HEK293 (cell line): ENCODE data around the gene HSD17B3.
"Not testable (repeated sequence)": the region's sequence is repeated elsewhere in the genome, so short reads cannot be mapped to it uniquely, and the experiment has no call there.

Experiments used
- CTCF ChIA-PET: fragments of 350-600 bp; formaldehyde crosslinking; extraction: SDS; loops from one replicate; lab custom pipeline; 2021; ENCODE audit warnings: antibody characterized with exemption; lab: Yijun Ruan, JAX
- POLR2A ChIA-PET: fragments of 300-600 bp; formaldehyde crosslinking; extraction: SDS; loops from one replicate; lab custom pipeline; 2020; ENCODE audit warnings: antibody characterized with exemption, inconsistent platforms; lab: Yijun Ruan, JAX
- H3K27ac ChIP-seq: fragments of 200-500 bp; sonication (Bioruptor generic); 2 replicates; pipeline ENCODE4 v1.5.1; 2014; ENCODE audit warnings: low read depth, low read length, control low read depth, inconsistent platforms; ENCODE audit errors: extremely low read depth
- H3K36me3 ChIP-seq, 2 experiments: fragments of 200-500 bp in 1 of 2; sonication (Bioruptor generic) in 1 of 2; 1 replicate in 1 of 2; 2 replicates in 1 of 2; pipeline ENCODE4 v1.5.1; 2014 to 2017; ENCODE audit warnings: inconsistent platforms in 2 of 2, low read length in 2 of 2; ENCODE audit not compliant: control insufficient read depth in 2 of 2, insufficient read depth in 1 of 2
- H3K4me1 ChIP-seq: fragments of 200-500 bp; sonication (Bioruptor generic); 2 replicates; pipeline ENCODE4 v1.5.1; 2014; ENCODE audit warnings: mild to moderate bottlenecking, low read length, inconsistent platforms; ENCODE audit not compliant: control insufficient read depth, insufficient read depth
- H3K4me3 ChIP-seq: 2 replicates; pipeline ENCODE4 v1.5.1; 2011; ENCODE audit warnings: low read depth, mild to moderate bottlenecking, control low read depth, low read length, moderate library complexity
- H3K9me3 ChIP-seq: fragments of 200-500 bp; sonication (Bioruptor generic); 2 replicates; pipeline ENCODE4 v1.5.1; 2014; ENCODE audit warnings: low read depth, low read length, inconsistent platforms; ENCODE audit not compliant: control insufficient read depth, insufficient read depth
- HOXD13 ChIP-seq: sonication (generic); formaldehyde crosslinking; IDR thresholded peaks from 2 replicates; pipeline ENCODE4 v1.8.0; 2022; ENCODE audit warnings: missing genetic modification reagents, borderline replicate concordance
- PRDM6 ChIP-seq: fragments of 450-650 bp; formaldehyde crosslinking; IDR thresholded peaks from 2 replicates; pipeline ENCODE4 v1.5.1; 2017; ENCODE audit warnings: missing biosample characterization, missing genetic modification characterization
- SP3 ChIP-seq: fragments of 450-650 bp; formaldehyde crosslinking; IDR thresholded peaks from 2 replicates; pipeline ENCODE4 v1.5.1; 2016; ENCODE audit warnings: missing biosample characterization, missing genetic modification characterization
- ZNF184 ChIP-seq: fragments of 450-650 bp; IDR thresholded peaks from 2 replicates; pipeline ENCODE4 v1.5.1; 2018; ENCODE audit warnings: missing biosample characterization, mild to moderate bottlenecking, missing genetic modification characterization
- ZNF324 ChIP-seq: fragments of 450-650 bp; formaldehyde crosslinking; IDR thresholded peaks from 2 replicates; pipeline ENCODE4 v1.5.1; 2016; ENCODE audit warnings: missing biosample characterization, missing genetic modification characterization
- ZNF426 ChIP-seq: fragments of 450-650 bp; formaldehyde crosslinking; IDR thresholded peaks from 2 replicates; pipeline ENCODE4 v1.5.1; 2017; ENCODE audit warnings: missing biosample characterization, missing genetic modification characterization, mild to moderate bottlenecking, inconsistent platforms, moderate library complexity
- ZNF501 ChIP-seq: fragments of 450-650 bp; formaldehyde crosslinking; IDR thresholded peaks from 2 replicates; pipeline ENCODE4 v1.5.1; 2016; ENCODE audit warnings: missing biosample characterization, missing genetic modification characterization
- ZNF518A ChIP-seq: fragments of 450-650 bp; formaldehyde crosslinking; conservative IDR thresholded peaks from 2 replicates; pipeline ENCODE4 v1.5.1; 2016; ENCODE audit warnings: low read depth, missing biosample characterization, missing genetic modification characterization
- ZNF692 ChIP-seq: fragments of 450-650 bp; formaldehyde crosslinking; IDR thresholded peaks from 2 replicates; pipeline ENCODE4 v1.5.1; 2016; ENCODE audit warnings: missing biosample characterization, missing genetic modification characterization
- ZNF701 ChIP-seq: fragments of 450-650 bp; formaldehyde crosslinking; IDR thresholded peaks from 2 replicates; pipeline ENCODE4 v1.5.1; 2016; ENCODE audit warnings: missing biosample characterization, missing genetic modification characterization

HSD17B3 gene

GRCh38 chr9:96309850-96310249, 7.9 kb upstream of the HSD17B3 start:
- Histone ChIP-seq H3K4me3 (no peak overlapping the region), H3K9me3 (no peaks in the 10 kb centered on the region), H3K36me3 (no peaks in the 10 kb centered on the region), H3K4me1 (no peaks in the 10 kb centered on the region), H3K27ac (no peak overlapping the region)
- ChIA-PET POLR2A (no interaction called here), CTCF (interaction anchor here (0.6 to 2.4 kb wide), 4 partner anchors 9 to 79 kb away, joined by 3 to 14 read pairs (median 6); no protein-coding TSS in a partner anchor)
- TF ChIP-seq ZNF426 (tag by site-specific recombination) (no peak), SP3 (tag by site-specific recombination) (no peak), PRDM6 (tag by site-specific recombination) (no peak), ZNF501 (tag by site-specific recombination) (no peak), ZNF324 (tag by site-specific recombination) (no peak), ZNF518A (no peak)

- H3K36me3 ChIP-seq, POLR2A ChIA-PET, H3K4me3 ChIP-seq, H3K9me3 ChIP-seq, H3K27ac ChIP-seq, H3K4me1 ChIP-seq: not testable (repeated sequence)
- CTCF ChIA-PET, result interaction anchor here (0.7 to 4.9 kb wide), 2 partner anchors 10 to 144 kb away, joined by 3 to 20 read pairs; no protein-coding TSS in a partner anchor
Measured at GRCh38 chr9:96306958-96307357, 5.0 kb upstream of the HSD17B3 start.

GRCh38 chr9:96305171-96305570, 3.2 kb upstream of the HSD17B3 start:
- Histone ChIP-seq H3K4me3 (no peak overlapping the region), H3K9me3 (no peaks in the 10 kb centered on the region), H3K4me1 (no peaks in the 10 kb centered on the region), H3K36me3 (no peaks in the 10 kb centered on the region), H3K27ac (no peak overlapping the region)
- TF ChIP-seq ZNF701 (tag by site-specific recombination) (no peak), ZNF184 (no peak), HOXD13 (no peak), ZNF692 (tag by site-specific recombination) (no peak)
- ChIA-PET CTCF (interaction anchor here (0.6 to 4.9 kb wide), 4 partner anchors 12 to 360 kb away, joined by 4 to 20 read pairs (median 6); no protein-coding TSS in a partner anchor), POLR2A (no interaction called here)
